AG08396 (cell line): Measurements from ENCODE around the gene KIF16B.

Experiments used
- DNase-seq: peaks from one replicate; pipeline ENCODE4 v3.0.0; 2012; ENCODE audit warnings: low spot score, mixed read lengths

The KIF16B gene

GRCh38 chr20:16351415-16351814, 221.8 kb downstream of the KIF16B start:
- no peak for DNase-seq

- no peak for DNase-seq
Measured at GRCh38 chr20:16350465-16350864, 222.8 kb downstream of the KIF16B start.

DNA sequence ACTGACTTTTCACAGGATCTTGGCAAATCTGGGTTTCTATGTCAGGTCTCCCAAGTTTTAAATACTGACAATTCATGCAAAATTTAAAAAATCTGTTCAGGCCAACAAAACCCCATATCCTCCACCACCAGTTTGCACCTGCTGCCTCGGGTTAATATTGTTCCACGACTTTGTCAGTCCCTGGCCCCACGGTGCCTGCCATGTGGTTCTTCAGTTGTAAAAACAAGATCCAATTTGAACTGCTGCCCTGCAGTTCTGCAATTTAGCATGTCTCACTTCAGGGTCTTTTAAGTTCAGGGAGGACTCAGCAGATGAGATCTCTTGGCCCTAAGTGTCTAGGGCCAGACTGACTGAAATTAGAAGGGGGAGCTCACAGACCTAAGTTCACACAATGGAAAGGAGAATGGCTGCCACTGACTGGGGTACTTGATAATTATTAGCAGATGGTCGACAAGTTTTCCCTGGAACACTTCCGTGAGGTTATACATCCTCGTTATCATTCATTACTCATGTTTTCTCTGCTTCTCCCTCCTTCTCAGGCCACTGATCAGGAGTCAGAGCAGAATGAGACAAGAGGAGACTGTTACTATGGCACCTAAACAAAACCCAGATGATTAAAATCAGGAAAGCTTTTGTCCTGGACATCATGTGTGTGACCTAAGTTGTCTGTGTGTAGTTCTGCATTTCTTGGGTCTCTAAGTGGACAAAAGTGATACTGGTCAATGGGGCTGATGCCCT, 223.6 kb downstream of the KIF16B start:
- DNase-seq, result no peak

DNA sequence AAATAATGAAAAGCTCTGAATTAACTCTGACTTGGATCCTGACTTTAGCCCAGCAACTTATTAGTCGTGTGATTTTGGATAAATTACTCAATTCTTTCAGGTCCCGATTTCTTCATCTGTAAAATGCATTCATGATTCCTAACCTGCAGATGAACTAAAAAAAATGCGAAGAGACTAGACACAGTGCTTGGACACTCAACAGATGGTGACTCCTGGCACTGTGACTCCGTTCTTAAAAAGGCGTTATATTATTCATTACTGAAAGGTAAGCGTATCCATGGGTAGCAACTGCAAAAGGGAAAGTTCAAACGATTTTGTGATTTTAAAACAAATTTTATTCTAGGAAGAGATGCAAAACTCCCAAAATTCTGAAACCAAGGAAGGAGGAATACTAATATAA, 226.3 kb downstream of the KIF16B start:
- DNase-seq, result no peak

DNA sequence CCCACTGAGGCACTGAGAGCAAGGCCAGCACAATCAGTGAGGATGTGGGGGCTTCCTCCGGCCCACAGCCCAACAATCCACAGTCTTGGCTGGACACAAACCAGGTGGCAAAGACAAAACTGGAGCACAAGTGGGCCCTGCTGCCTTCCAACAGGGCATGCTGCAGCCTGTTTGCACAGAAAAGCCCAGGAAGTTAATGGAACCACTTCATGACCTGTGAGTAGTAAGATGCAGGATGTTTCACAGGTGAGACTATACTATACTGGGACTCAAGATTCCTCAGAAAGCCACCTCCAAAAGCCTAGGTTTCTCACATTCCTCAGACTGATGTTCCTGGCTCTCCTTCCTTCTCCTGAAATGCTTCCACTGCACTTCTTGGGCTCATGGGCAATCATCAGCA, 235.5 kb downstream of the KIF16B start:
- DNase-seq, result no peak

DNA sequence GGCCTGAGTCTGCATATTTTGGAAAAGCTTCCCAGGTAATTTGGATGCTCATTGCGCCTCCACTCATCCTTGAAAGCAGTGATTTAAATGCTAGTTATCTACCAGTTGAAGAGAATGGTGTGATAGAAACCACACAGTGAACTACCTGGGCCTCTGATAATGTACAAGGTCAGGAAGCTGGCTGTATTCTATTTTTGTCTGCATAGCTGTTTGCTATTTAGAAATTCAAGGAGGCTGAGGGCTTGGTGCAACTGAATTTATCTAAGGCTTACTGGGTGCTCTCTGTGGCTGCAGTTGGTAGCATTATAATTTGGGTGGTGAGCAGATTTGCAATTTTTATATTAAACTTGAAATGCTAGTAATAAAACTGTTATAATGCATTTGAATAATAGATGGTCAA, 245.6 kb downstream of the KIF16B start:
- no peak for DNase-seq

GRCh38 chr20:16321291-16321690, 252.0 kb downstream of the KIF16B start:
- no peak for DNase-seq

DNA sequence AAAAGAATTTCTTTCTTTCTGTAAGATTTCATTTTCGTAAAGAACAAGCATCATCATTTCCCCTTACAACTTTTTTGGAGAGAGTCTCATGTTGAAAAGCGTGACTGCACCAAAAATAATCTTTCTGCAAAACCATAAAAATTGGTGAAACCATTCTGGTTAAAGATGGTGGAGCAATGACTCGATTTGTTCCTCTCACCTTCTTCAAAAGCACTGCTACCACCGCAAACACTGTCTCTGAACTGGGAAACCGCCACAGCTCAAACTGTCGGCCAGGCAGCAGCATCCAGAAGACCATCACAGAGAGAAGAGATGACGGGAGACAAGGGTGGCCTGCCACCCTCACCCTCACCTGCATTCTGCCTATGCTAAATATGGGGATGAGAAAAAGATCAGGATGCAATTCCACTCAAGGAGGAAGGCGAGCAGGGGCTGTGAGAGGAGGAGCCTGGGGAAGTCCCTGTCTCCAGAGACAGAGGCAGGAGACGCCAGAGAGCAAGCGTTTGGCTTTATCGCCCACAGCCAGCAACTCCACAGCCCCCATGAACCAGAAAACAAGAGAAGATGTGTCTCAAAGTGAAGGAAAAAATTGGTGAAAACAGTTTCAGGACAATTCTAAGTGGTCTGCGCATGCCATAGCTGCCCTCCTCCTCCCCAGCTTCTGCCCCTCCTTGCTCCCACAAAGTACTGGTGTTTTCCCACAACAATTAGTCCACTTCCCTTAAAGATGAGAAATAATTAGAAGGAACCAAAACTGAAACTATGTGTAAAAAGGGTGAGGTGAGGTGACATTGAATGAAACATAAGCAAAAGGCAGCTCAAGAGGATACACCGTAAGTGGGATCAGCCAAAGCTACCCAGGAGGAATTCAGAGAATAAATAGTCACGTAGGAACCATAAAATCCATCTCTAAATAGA, 255.5 kb downstream of the KIF16B start:
- DNase-seq, result no peak

DNA sequence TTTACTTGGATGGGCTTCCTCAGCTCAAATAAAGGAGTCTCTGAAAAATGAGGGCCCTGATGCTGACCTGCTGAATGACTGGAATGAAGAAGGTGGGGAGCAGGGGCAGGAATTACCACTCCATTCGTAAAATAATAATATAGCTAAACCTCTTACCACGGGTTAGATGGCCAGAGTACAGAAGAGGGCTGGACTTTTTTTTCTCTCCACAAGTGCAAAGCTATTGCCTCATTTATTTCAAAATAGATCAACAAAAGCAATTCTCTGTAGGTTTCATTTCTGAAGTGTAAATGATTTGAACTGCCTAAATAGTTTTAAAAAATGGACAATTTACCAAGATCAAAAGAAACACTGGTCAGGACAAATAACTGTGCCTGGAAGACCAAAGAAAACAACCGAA, 256.7 kb downstream of the KIF16B start:
- DNase-seq, result no peak

DNA sequence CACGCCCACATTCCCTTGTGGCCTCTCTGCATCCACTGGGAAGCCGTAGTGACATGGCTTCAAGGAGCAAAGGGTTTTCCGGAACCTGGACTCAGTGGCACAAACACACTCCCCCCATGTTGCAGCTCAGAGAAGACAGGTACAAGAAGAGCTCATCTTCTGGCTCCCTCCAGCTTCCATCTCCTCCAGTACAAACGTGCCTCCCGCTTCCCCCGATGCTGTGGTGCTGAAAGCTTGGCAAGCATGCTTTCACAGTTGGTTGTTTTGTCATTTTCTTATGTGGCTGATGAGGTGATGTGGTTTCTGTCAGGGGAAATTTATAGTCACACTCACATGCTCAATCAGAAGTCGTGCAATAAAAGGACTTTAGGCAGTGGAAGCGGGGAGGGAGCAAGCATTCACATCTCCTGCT, 258.5 kb downstream of the KIF16B start:
- no peak for DNase-seq

DNA sequence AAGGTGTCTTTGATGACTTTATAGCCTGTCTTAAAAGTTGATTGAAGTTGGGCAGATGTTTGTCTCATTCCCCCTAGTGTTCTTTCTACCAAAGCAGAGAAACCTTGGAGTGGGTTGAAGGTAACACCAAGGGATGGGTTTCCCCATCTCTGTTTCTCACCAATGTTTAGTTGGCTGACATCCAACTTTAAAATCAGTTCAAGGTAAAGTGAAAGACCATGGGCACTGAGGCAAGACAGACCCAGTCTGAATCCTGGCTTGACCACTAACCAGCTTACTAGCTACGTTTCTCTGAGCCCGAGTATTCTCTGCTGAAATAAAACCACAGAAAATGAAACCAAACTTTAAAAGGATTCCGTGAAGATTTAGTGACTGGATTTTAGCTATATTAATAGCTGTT, 258.9 kb downstream of the KIF16B start:
- DNase-seq, result no peak

DNA sequence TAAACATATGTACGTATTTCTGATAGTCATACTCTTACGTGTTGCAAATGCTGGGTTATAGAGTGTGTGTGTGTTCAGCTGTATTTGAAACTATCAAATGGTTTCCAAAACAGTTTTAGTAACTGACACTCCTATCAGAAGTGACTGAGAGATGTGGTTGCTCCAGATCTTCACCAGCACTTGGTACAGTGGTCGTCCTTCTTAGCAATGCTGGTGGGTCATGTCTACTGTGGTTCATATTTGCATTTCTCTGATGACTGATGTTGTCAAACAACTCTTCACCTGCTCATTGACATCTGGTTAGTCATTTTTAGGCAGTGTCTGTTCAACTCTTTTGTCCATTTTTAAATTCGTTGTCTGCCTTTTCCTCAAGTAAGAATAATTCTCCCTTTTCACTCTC, 259.3 kb downstream of the KIF16B start:
- no peak for DNase-seq

GRCh38 chr20:16312998-16313397, 260.2 kb downstream of the KIF16B start:
- DNase-seq, result no peak

GRCh38 chr20:16311756-16312155, 261.5 kb downstream of the KIF16B start:
- DNase-seq, result no peak

DNA sequence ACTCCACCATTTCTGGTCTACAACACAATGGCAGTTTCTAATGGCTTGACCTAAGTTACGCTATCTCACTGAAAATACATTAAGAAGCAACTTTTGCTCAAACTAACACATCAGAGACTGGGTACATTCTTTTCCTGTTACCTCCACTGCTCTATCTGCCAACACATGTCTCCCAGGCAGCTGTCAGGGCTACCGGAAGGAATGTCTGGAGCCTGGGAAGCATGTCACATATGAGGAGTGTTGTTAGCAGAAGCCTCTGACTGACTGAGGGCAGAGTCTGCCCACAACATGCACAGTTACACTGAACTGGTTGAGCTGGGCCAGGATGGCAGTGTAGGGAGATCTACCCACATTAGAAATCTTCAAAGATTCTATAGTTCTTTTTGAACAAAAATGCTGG, 264.5 kb downstream of the KIF16B start:
- no peak for DNase-seq

GRCh38 chr20:16302818-16303217, 270.4 kb downstream of the KIF16B start:
- DNase-seq, result no peak

- DNase-seq, result no peak
Measured at GRCh38 chr20:16301986-16302385, 271.3 kb downstream of the KIF16B start.

- DNase-seq, result no peak
Measured at GRCh38 chr20:16299897-16300296, 273.4 kb downstream of the KIF16B start.

DNA sequence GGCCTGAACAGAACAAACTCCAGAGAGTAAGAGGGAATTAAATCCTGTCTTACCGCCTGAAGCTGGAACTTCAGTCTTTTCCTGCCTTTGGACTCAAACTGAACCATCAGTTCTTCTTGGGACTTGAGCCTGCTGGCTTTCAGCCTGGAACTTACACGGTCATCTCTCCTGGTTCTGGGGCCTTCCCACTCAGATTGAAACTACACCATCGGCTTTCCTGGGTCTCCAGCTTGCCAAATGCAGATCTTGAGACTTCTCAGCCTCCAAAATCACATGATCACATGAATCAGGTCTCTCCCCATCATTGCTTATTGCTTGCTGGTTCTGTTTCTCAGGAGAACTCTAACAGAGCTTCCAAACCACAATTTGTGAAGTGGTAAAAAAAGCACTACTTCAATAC, 276.3 kb downstream of the KIF16B start:
- no peak for DNase-seq

DNA sequence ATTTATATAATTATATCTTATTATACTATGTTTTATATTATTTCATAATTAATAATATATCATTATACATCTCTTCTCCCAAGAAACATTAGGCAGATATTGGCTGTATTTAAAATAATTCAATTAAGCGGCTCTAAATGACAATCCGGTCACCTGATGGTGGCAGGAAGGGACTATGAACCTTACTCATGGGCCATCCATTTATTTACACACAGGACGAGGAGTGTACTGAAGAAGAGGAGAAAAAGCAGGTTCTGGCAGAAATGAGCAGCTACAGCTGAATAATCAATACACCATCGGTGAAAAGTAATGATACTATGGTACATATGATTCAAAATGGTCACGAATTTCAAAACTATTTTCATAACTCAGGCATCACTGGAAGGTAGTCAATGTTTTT, 277.7 kb downstream of the KIF16B start:
- no peak for DNase-seq

- DNase-seq, result no peak
Measured at GRCh38 chr20:16293590-16293989, 279.7 kb downstream of the KIF16B start.

DNA sequence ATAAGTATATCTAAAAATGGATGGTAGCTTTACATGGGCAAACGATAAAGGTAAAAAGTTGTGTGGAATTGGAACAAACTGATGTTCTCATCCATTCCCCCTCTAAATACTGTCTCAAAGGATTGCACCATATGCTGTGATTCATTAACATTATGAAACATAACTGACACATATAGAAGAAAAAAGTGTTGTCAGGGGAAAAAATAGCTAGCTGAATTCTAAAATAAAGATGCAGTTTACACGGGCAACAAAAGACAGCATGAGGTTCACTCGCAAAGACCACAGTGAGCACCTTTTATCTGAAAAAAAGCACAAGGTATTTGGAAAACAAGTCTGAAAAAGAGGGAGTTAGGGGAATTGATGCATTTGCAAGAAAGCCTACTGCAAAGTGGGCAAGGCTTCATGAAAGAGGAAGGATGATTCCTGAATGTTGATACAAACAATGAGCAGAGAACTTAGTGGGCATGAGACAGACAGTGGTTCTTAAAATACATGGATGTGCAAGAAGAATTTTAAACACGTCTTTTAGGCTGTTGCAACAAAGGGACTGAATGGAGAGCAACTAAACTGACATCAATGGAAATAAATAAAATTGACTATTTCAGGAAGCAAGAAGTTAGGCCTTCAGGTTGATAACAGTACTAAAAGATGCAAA, 280.9 kb downstream of the KIF16B start:
- DNase-seq, result no peak

DNA sequence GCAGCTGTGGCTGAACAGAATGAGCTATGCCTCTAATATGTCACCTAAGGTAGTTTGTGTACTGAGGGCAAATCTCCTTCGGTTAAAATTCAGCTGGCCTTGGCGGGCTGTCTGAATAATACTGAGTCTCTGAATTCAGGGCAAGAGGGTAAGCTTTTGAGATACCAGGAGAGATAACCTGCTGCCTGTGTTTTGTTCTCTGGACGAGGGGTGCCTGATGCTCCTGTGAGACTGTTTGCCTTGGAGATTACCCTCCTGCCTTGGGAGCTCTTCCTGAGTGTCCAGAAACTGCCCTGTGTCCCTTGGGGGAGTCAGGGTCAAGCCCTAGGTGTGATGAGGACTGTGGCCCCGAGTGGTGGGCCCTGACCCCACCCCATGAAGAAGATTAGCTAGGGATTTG, 282.9 kb downstream of the KIF16B start:
- DNase-seq, result no peak
